GM06990 (cell line): ENCODE data around the gene TBC1D22A.

ENCODE experiments used
- DNase-seq: peaks from one replicate; pipeline ENCODE4 v3.0.0-alpha.2; 2011; ENCODE audit not compliant: insufficient read length; ENCODE audit errors: extremely low read depth
- H3K27me3 ChIP-seq: replicated peaks from 2 replicates; pipeline ENCODE4 v1.6.0; 2011; ENCODE audit warnings: low read length; ENCODE audit not compliant: control insufficient read depth, insufficient read depth
- H3K36me3 ChIP-seq: 2 replicates; pipeline ENCODE4 v1.5.1; 2011; ENCODE audit warnings: low read length; ENCODE audit not compliant: control insufficient read depth, insufficient read depth
- H3K4me3 ChIP-seq: replicated peaks from 2 replicates; pipeline ENCODE4 v1.5.1; 2011; ENCODE audit warnings: low read depth, mild to moderate bottlenecking, control low read depth, low read length
- TF ChIP-seq, protein P1 (sequence below): IDR thresholded peaks from 2 replicates; pipeline ENCODE4 v1.5.1; 2011; ENCODE audit warnings: low read length, control low read depth, mild to moderate bottlenecking, inconsistent platforms; ENCODE audit not compliant: insufficient read depth, poor library complexity, severe bottlenecking

The TBC1D22A gene

GRCh38 chr22:47076758-47077157 lies 314.3 kb downstream of the TBC1D22A start:
- TF ChIP-seq, protein P1, sequence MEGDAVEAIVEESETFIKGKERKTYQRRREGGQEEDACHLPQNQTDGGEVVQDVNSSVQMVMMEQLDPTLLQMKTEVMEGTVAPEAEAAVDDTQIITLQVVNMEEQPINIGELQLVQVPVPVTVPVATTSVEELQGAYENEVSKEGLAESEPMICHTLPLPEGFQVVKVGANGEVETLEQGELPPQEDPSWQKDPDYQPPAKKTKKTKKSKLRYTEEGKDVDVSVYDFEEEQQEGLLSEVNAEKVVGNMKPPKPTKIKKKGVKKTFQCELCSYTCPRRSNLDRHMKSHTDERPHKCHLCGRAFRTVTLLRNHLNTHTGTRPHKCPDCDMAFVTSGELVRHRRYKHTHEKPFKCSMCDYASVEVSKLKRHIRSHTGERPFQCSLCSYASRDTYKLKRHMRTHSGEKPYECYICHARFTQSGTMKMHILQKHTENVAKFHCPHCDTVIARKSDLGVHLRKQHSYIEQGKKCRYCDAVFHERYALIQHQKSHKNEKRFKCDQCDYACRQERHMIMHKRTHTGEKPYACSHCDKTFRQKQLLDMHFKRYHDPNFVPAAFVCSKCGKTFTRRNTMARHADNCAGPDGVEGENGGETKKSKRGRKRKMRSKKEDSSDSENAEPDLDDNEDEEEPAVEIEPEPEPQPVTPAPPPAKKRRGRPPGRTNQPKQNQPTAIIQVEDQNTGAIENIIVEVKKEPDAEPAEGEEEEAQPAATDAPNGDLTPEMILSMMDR, result no peak
- DNase-seq, result no peak
- no peaks in the 10 kb centered on the region for H3K27me3 ChIP-seq
- H3K4me3 ChIP-seq, result no peak overlapping the region
- peaks cover 4% of the 10 kb centered on the region for H3K36me3 ChIP-seq

DNA sequence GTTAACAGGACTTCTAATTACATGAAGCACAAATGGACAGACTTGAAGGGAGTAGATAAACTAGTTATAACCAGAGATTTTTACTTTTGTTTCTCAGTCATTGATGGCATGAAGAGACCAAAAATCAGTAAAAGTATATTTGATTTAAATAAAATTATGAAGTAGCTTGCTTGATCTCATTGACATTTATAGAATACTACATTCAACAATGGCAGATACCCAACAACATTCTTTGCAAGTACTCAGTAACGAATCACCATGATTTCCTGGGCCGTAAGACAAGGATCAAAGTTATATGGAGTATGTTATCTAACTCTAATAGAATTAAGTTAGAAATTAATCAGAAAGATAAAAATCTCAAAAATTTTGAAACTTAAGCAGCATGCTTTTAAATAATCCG lies 317.6 kb downstream of the TBC1D22A start:
- Histone ChIP-seq H3K27me3 (no peaks in the 10 kb centered on the region), H3K4me3 (no peak overlapping the region), H3K36me3 (no peaks in the 10 kb centered on the region; the same call in 1 of the 2 replicates)
- TF ChIP-seq, protein P1, result no peak
- DNase-seq, result no peak

DNA sequence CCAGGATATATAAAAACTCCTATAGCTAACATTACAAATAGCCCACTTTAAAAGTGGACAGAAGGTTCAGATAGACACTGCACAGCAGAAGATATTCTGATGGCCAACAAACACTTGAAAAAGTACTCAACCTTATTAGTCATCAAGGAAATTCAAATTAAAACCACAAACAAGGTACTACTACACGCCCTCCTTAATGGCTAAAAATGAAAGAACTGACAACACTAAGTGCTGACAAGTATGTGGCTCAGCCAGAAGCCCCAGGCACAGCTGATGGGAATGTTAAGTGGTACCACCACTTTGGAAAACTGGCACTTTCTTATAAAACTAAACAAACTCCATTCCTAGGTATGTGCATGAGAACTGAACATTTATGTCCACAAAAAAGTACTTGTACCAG lies 320.1 kb downstream of the TBC1D22A start:
- TF ChIP-seq, protein P1, result no peak
- no peak overlapping the region for H3K4me3 ChIP-seq
- DNase-seq, result no peak
- H3K27me3 ChIP-seq, result no peaks in the 10 kb centered on the region
- H3K36me3 ChIP-seq, result no peaks in the 10 kb centered on the region

DNA sequence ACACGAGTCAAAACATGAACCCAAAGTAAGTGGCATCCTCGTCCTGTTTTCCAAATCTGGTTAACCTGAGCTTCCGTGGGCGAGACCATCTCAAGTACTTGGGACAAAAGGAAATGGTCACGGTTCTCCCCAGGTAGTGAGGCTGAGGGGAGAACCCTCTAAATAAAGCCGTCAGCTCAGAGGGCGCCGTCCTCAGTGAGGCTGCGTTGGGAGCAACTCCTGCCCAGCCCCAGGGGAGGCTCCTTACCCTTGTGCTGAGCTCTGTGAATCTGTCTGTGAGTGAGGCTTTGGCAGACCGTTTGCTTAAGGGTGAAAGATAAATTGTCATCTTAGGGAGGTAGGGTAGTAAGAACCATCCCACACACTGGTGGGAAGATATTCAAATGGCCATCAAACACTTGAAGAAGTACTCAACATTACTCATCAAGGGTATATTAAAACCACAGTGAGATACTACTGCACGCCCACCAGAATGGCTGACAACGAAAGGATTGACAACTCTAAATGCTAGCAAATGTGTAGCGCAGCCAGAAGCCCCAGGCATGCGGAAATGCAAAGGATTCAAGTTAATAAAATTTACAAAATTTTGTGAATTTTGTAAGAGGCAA lies 321.0 kb downstream of the TBC1D22A start:
- H3K4me3 ChIP-seq, result no peak overlapping the region
- TF ChIP-seq, protein P1, result no peak
- no peaks in the 10 kb centered on the region for H3K27me3 ChIP-seq
- no peaks in the 10 kb centered on the region for H3K36me3 ChIP-seq
- no peak for DNase-seq

GRCh38 chr22:47084226-47084625 lies 321.8 kb downstream of the TBC1D22A start:
- Histone ChIP-seq H3K4me3 (no peak overlapping the region), H3K36me3 (no peaks in the 10 kb centered on the region; the same call in 1 of the 2 replicates), H3K27me3 (no peaks in the 10 kb centered on the region)
- TF ChIP-seq, protein P1, result no peak
- DNase-seq, result no peak
